Activated CD4-positive, alpha-beta T cell treated with anti-CD3 and anti-CD28 coated beads for 1 hour (primary cell): ENCODE measurements around the gene ADAMTS2.
"Not testable (repeated sequence)": the region's sequence is repeated elsewhere in the genome, so short reads cannot be mapped to it uniquely, and the experiment has no call there.

Experiments used
- DNase-seq: peaks from one replicate; pipeline ENCODE4 v3.0.0-alpha.2; 2020

Gene ADAMTS2

DNA sequence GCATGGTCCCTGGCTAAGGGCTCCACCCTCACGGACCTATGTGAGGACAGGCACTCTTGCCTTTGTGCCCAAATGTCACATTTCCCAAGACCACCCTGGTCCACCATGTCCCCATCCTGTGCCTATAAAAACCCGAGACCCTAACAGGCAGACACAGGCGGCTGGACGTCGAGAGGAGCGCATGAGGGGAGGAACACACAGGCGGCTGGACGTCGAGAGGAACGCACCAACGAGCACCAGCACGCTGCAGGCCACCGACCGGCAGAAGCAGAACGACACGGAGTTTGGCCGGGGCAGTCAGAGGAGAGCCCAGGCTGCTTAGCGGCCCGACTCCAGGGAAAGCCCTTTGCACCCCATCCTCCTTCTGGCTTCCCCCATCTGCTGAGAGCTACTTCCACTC is 119.9 kb downstream of the ADAMTS2 start:
- no peak for DNase-seq

DNA sequence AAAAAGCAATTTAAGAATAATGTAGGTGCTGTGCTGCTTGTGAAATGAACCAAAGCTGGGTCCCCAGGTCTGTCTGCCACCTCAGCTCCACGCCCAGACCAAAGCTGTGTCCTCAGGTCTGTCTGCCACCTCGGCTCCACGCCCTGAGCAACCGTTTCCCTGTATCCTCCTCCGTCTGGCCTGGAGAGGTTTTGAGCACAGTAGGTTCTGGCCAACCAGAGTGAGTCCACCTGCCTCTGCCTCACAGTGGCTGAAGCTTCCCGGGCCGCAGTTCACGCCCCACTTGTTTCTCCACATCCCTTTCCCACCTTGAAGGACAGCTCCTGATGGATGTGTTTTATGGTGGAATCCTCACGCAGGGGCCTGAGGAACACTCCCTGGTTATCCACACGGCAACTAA is 120.5 kb downstream of the ADAMTS2 start:
- no peak for DNase-seq

DNA sequence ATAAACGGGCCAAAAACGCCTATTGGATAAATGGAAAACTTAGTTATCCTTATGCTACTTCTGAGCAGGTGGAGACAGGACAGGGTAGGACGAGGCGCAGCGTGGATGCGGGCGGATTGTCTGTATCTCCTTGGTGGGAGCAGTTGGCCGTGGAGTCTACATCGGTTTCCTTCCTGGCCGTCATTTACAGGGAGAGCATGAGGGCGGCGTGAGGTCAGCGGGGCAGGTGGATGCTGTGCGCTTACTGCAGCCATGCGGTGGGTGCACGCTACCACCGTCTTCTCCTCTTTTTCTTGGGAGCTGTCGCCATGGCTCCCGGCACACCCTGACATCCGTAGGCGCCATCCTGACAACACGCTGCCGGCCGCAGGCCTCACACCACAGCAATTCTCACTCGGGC is 121.3 kb downstream of the ADAMTS2 start:
- no peak for DNase-seq

DNA sequence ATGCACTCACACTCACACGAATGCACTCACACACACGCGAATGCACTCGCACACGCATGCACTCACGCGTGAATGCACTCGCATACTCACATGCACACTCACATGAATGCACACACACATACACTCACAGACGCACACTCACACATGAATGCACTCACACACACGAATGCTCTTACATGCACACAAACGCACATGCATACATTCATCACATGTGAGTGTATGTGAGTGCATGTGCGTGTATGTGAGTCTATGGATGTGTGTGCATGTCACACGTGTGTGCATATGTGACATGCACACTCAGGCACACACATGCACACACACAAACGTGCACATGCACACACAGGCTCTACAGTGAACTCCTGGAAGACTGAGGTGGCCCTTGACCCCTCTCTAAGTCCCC is 121.7 kb downstream of the ADAMTS2 start:
- DNase-seq: no peak

DNA sequence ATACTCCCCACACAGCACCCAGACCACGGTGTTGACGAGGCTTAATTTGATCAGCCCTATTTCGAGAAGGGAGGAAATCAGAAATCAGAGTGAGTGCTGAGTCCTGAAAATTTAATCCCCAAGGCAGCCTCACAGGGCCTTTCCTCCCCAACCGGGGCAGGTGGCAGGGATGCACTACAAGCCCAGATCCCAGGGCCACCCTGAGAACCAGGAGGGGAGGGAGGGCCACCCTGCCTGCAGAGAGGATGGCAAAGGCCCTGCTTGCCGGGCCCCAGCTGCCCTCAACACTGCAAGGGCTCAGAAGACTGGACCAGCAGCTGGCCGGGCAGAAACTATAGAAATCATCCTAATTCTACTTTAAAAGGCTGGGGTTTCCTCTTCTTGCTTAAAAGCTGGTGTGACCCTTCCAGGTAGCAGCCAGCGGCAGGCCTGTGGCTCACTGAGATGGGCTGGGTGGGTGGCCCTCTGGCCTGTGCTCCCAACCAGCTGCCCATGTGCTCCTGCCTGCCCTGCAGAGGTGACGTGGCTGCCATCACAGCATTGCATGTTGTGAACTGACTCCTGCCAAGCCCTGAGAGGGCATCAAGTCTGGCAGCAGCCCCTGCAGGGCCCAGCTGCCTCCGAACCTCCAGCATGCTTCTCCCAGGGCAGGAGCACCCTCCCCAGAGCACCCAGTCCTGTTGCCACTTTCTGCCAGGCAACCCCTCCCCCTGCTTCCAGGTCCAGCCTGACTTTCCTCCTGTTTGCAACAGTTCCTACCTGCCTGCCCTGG is 122.8 kb downstream of the ADAMTS2 start:
- no peak for DNase-seq

DNA sequence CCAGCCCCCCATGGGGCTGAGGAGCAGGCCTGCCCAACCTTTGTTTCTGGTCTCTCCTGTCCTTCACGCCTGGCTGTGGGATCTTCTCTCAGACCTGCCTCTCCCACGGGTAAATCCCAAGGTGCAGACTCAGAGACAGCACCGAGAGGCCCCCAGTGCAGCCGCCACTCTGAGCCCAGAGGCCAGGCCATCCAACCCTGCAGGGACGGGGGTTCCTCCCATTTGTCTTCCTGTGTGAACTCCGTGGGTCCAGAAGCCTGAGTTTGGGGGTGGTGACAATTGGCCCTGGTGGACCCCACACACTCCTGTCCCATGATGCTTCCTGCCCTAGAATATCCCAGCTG is 123.4 kb downstream of the ADAMTS2 start:
- no peak for DNase-seq

DNA sequence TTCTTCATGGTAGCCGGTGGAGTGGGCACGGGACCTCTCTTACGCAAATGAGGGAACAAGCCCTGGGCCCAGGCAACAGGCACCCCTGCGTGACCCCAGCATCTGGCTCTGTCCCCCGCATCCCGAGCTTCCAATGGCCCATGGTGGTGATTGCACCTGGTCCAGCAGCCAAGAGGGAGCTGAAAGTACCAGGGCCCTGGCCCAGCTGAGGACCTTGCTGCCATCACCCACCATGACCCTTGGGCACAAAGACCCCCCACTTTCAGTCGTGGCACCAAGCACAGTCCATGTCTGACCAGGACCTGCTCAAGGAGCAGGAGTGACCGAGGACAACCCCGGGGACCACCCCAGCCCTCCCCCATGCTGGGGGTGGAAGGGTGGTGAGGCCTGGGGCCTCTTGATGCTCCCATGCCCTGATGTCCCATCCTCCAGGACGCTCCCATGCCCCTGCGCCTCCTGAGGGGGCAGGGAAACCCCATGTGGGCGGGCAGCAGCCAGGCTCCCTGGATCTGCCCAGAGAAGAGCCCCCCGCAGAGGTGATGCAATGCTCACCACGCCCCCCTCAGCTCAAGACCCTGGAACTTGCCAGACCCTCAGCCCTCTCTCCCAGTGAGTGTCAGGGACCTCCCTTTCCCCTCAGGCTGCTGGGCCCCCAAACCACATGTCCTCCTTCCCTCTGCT is 123.9 kb downstream of the ADAMTS2 start:
- DNase-seq: no peak

DNA sequence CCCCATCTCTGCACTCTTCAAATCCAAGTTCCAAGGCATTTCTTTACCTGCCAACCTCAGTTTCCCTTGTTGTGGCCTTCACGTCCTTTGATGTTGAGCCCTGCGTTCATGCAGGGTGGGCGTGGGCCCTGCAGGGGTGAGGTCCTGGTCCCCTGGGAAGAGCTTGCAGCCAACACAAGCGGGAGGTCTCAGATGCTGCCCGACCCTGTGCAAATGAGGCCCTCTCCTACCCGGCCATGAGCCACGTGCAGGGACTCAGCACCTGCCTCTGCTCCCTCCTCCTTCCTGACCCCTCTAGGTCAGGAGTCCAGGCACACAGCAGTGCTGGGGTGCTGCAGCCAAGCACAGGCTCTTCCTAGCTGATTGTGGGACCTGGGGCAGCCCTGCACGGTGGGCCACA is 124.5 kb downstream of the ADAMTS2 start:
- DNase-seq: no peak

DNA sequence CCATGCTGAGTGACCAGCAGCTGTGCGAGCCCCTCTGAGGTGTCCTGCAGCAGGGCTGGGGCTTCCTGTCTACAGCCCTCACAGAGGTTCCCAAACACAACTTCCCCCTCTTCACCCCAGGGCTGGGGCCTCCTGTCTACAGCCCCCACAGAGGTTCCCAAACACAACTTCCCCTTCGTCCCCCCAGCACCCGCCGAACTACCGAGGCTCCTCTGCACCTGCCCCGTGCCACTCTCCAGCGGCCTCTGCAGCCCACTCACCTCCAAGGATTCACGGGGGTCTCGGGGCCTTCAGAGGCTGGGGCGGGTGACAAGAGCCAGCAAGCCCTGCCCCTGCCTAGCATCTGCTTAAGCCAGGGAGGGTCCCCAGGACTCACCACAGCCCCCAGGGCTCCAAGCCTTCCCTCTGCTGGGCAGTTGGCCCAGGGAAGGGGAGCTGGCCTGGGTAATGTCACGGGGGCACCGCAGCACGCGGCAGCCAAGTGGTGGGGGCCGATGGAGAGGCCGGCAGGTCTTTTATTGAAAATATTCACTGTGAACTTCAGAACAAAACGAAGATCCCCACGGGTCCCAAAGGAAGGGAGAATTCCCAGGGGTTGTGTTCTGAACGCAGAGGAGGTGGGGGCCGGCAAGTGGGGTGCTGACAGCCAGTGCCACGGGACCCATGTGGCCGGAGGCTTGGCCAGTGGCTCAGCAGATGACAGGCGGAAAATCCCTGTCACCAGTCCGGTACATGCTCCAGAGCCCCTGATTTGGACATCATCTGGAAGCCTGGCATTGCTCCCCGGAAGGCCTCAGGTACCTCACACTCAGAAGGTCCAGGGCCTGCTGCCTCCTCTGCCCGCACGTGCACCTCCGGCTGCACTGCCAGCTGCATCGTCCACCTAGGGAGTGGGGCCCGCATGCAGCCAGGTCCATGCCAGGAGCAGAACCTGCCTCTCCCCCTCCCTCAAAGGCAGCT is 125.3 kb downstream of the ADAMTS2 start:
- no peak for DNase-seq

DNA sequence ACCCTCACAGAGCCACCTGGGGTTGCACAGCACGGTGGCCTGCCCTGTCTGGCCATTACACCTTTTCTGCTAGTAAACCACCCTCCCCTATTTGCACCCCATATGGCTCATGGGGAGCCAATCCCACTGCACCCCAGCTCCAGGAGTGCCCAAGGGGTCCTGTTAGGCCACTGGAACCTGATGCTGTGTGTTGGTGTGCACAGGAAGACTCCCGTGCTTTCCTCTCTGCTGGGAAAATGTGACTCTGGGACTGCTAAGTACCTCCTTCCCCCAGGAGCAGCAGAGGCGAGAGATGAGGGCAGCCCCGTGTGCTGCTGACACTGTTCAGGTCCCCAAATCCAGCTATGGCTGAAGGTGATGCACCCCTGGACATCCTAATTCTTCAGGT is 126.3 kb downstream of the ADAMTS2 start:
- DNase-seq: no peak

DNA sequence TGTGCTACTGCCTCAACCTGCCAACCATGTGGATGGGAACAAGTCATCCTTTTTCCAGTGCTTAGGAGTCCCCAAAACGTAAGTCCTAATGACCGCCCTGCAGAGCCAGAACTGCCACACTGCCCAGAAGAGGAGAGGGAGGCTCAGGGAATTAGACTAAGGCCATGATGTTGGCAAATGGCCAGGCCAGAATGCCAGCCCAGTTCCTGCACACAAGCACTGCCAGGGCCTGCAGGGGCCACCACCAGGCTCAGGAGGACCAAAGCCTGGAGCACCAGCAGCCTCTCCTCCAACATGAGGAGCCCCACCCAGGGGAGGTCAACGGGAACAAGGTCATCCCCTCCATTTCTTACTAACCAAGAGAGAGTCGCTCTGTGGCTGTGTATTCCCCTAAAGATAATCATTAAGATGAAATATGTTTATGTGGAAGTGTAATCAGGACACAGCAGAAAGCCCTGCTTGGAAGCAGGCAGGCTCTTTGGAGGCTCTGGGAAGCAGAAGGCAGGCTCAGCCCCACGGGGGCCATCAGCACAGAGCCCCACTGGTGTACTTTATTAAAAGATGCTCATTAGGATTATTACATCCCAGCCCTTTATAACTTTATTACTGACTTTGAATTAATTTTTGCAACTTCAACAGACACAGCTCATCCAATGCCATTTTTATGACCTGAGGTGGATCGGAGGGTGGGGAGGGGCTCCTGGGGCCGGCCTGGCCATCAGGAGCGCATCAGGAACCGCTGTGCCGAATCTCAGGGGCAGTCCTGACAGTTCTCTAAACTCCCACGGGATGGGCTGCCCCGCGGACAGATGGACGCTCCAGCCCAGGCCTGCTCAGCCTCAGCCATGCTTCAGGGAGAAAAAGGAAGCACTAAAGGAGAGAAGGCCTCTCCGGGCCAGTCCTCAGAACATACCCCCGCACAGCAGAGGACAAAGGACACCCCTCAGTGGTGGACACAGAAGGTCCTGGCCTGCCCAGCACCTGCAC is 127.0 kb downstream of the ADAMTS2 start:
- no peak for DNase-seq

DNA sequence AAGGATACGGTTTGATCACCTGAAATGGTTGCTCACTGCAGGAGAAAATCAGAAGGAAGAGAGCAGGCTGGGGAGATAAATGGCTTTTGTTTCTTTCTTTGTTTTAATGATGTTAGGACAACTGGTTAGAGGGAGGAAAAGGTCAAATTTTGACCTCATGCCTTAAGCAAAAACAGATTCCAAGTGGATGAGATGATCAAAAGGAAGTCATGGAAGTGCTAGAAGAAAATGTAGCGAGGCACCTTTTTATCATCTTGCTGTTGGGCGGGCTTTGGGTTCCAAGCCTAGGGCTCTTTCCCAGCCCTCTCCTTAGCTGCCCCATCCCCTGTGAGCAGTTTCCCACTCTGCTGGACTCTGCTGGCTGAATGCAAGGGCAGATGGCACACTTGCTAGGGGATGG is 127.9 kb downstream of the ADAMTS2 start:
- DNase-seq: no peak

DNA sequence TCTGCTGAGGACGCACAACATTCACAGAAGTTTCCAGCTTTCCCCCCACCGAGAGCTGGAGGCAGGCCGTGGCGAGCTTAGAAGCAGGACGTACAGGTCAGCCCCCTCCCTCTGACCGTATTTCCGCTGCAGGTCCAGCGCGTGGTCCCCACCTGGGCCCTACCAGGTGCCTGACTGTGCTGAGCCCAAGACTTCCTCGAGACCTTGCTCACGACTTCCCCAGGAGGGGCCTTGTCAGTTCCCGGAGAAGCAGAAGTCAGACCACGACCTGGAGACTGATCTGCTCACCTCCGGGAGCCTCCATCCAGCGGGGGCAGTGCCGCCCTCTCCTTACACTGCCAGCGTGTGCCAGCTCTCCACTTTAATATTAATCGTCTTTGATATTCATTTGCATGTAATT is 128.9 kb downstream of the ADAMTS2 start:
- not testable (repeated sequence) for DNase-seq

DNA sequence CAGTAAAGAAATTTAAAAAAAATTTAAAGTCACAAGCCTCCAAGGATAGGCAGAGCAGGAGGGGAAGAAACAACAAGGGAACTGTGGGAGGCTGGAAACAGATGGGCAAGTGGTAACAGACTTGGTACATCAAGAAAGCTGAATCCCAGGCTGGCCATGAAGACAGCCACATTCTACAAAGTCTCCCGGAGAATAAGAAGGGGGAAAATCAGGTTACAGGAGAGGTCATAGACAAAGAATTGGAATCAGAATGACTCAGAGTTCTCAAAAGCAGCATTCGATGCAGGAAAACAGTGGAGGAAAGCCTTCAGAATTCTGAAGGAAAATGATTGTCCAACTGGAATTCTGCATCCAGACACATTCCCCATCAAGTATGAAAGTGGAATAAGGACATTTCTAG is 129.7 kb downstream of the ADAMTS2 start:
- DNase-seq: no peak

DNA sequence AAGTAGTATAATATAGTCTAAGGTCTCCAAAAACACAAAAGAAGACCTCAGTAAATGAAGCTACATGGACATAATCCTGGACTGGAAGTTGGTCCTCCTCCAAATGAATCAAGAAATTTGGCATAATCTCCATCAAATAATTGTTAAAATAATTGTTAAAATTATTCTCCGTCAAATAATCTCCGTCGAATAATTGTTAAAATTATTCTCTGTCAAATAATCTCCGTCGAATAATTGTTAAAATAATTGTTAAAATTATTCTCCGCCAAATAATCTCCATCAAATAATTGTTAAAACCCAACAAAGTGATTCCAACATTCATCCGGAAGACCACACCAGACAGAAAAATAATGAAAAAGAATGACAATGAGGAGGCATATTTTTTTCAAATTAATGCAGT is 130.6 kb downstream of the ADAMTS2 start:
- no peak for DNase-seq

DNA sequence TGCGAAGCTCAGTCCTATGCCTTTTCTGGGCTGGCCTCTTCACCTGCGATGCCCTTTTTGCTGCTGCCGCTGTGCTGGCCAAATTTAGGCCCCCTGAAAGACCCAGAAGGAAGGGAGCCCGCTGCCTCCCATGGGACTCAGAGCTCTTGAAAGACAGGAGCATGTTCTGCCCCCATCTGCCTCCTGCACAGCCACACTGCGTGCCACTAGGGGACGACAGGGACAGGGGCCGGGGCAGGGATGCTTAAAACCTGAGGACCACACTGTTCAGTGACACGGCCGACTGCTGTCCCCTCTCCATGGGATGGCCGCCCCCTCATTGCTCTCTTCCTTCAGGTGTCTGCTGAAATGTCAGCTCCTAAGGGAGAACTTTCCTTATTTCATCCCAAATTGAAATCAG is 132.4 kb downstream of the ADAMTS2 start:
- no peak for DNase-seq

DNA sequence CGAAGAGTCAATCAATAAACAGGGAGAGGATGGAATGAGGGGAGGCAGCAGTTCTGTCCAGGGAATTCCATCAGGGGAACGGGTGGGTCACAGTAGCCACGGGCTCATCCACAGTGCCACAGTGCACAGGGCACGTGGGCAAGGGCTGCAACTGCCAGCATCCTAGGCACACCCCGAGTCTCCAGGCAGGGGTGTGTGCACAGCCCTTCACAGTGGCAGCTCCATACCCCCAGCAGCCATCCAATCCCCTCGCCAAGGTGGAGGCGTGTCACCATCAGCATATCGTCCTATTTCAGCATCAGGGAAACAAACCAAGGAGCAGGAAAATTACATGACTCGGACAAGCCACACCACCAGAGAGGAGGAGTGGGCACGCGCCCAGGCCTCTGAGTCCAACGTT is 133.6 kb downstream of the ADAMTS2 start:
- no peak for DNase-seq

DNA sequence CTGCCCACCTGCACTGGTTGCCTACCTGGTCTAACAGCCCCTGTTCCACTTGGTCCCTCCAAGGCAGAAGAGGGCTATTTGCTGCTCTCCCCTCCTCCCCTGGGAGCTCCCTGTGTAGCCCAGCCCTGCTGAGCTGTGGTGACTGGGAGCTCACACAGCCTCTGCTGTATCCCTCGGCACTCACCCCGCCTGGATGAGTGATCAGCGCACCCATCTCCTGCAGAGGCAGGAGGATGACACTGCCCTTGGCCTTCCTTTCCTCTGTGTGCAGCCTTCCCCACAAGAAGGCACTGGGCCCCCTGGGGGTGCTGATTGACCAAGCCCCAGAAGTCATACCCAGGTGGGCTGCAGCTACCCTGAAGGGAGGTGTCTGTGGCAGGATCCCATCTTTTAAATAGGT is 134.2 kb downstream of the ADAMTS2 start:
- DNase-seq: no peak

DNA sequence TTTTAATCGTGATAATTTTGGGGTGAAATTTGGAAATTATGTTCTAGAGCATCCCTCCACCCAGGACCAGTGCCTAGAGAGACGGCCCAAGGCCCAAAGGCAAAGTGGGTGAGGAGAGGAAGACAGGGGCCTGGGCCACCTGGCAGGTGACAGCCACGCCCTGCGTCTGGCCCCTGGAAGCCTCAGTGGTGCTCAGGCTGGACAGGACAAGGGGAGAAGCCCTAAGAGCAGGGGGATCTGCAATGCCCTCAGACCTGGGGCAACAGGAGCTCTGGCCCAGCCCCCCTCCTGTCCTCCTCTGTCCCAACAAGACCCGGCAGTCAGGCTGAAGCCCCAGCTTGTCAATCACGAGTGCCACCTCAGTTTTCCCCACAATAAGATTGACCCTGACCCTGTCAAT is 134.8 kb downstream of the ADAMTS2 start:
- no peak for DNase-seq

DNA sequence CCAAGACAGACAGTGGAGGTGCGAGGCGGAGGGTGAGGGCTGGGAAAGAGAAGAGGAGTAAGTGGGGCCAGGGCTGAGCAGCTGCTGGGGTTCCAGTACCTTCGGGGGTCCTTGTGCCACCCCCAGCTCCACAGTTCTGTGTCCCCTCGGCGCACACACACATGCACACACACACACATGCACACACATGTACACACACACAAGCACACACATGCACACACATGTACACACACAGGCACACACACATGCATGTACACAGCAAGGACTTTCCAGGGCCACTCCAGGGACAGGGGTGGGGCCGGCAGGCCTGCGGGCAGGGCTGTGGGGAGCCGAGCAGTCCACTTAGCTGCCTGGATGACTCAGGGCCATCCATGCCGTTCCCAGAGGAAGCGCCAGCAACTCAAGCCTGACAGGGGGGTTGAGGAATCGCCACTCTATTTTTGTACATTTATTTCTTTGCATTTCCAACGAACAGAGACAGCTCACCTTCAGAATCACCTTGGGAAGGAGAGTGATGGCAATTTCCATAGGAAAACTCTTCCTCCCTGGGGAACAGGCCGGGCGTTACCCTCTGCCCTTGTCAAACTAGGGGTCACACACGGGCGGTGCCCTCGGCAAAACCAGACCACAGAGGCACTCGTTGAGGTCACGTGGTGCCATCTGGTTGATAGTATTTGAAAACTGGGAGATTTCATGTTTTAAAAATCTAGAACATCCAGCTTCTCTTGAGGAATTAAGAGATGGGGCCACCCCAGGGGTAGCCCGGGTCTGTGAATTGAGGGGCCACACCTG is 135.7 kb downstream of the ADAMTS2 start:
- DNase-seq: no peak

DNA sequence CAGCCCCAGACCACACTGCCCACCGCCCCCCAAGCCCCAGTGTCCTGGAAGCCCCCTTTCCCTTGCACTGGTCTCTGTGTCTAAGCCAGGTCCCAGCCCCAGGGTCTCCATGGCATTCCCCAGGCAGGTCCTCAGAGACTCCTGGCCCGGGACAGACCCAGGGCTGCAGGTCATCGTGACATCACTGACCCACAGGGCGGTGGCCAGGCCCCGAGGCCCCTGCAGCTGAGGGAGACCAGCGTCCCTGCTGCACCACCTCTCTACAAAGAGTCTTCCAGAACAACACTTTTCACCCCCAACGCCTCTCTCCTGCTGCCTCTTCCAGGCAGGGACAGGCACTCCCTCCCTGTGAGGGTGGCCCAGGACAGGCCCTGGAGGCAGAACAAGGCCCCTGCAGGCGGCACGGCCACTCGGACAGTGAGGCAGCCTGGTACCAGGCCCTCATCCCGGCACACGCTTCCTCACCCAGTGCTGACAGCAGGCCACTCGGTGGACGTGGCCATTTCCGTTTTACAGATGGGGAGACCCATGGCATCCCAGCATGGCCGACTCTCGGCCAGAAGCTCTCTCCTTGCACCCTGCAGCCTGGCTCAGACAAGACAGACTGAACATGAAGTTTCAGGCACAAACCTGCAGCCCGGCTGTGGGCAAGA is 136.4 kb downstream of the ADAMTS2 start:
- no peak for DNase-seq
